RWPE2 (cell line): ENCODE measurements around the gene ECI1.

Experiments
- ATAC-seq: fragments of 200-7000 bp; cut with Tn5 transposase; 3 replicates; pipeline ENCODE4 v1.9.1; 2021; ENCODE audit warnings: low read depth
- DNase-seq: peaks from one replicate; pipeline ENCODE4 v3.0.0-alpha.2; 2020; ENCODE audit warnings: low spot score
- H3K27ac ChIP-seq: fragments of 450-650 bp; 2 replicates; pipeline ENCODE4 v1.5.1; 2017; ENCODE audit warnings: mild to moderate bottlenecking; ENCODE audit not compliant: poor library complexity, severe bottlenecking
- H3K27me3 ChIP-seq: fragments of 250-450 bp; sonication (Bioruptor Pico); 2 replicates; pipeline ENCODE4 v1.5.1; 2021; ENCODE audit warnings: mild to moderate bottlenecking, moderate library complexity; ENCODE audit not compliant: insufficient read depth, poor library complexity, severe bottlenecking
- H3K36me3 ChIP-seq: fragments of 250-450 bp; sonication (Bioruptor Pico); 2 replicates; pipeline ENCODE4 v1.5.1; 2020; ENCODE audit warnings: low read depth, mild to moderate bottlenecking, moderate library complexity
- H3K4me1 ChIP-seq: fragments of 250-450 bp; sonication (Bioruptor Pico); 2 replicates; pipeline ENCODE4 v1.5.1; 2021; ENCODE audit warnings: mild to moderate bottlenecking, moderate library complexity; ENCODE audit not compliant: insufficient read depth, poor library complexity, severe bottlenecking
- H3K4me3 ChIP-seq: fragments of 250-450 bp; sonication (Bioruptor Pico); 2 replicates; pipeline ENCODE4 v1.5.1; 2021; ENCODE audit warnings: mild to moderate bottlenecking, moderate library complexity; ENCODE audit not compliant: severe bottlenecking
- H3K9me3 ChIP-seq: fragments of 250-450 bp; sonication (Bioruptor Pico); 2 replicates; pipeline ENCODE4 v1.5.1; 2021; ENCODE audit warnings: mild to moderate bottlenecking, moderate library complexity; ENCODE audit not compliant: severe bottlenecking
- CTCF ChIP-seq: fragments of 450-650 bp; IDR thresholded peaks from one replicate; pipeline ENCODE4 v1.5.1; 2017; ENCODE audit warnings: mild to moderate bottlenecking, moderate library complexity; ENCODE audit not compliant: poor library complexity, severe bottlenecking

The ECI1 gene

GRCh38 chr16:2297506-2297860 is 46.1 kb upstream of the ECI1 start:
- DNase-seq (no peak), ATAC-seq (no peak)
- TF ChIP-seq CTCF, result no peak
- Histone ChIP-seq H3K27me3 (no peaks in the 10 kb centered on the region), H3K4me3 (no peak overlapping the region), H3K4me1 (no peaks in the 10 kb centered on the region), H3K27ac (no peak overlapping the region), H3K9me3 (no peaks in the 10 kb centered on the region), H3K36me3 (no peaks in the 10 kb centered on the region)

- no peak for TF ChIP-seq CTCF
- Histone ChIP-seq H3K36me3 (no peaks in the 10 kb centered on the region), H3K4me1 (no peaks in the 10 kb centered on the region), H3K9me3 (no peaks in the 10 kb centered on the region), H3K27ac (no peak overlapping the region), H3K27me3 (no peaks in the 10 kb centered on the region), H3K4me3 (no peak overlapping the region)
- ATAC-seq (no peak), DNase-seq (no peak)
Measured at GRCh38 chr16:2296661-2297505, 45.5 kb upstream of the ECI1 start.

GRCh38 chr16:2295056-2295798 is 43.8 kb upstream of the ECI1 start:
- Histone ChIP-seq H3K9me3 (no peaks in the 10 kb centered on the region), H3K27ac (no peak overlapping the region), H3K27me3 (no peaks in the 10 kb centered on the region), H3K4me1 (no peaks in the 10 kb centered on the region), H3K36me3 (no peaks in the 10 kb centered on the region), H3K4me3 (no peak overlapping the region)
- no peak for TF ChIP-seq CTCF
- ATAC-seq (no peak), DNase-seq (peak; percentile 59)

- no peaks in the 10 kb centered on the region for H3K9me3 ChIP-seq
- no peak overlapping the region for H3K27ac ChIP-seq
- ATAC-seq (no peak), DNase-seq (no peak)
- no peak for TF ChIP-seq CTCF
- no peaks in the 10 kb centered on the region for H3K4me1 ChIP-seq
- no peak overlapping the region for H3K4me3 ChIP-seq
- H3K36me3 ChIP-seq, result no peaks in the 10 kb centered on the region
- no peaks in the 10 kb centered on the region for H3K27me3 ChIP-seq
Measured at GRCh38 chr16:2292221-2292620, 40.8 kb upstream of the ECI1 start.

GRCh38 chr16:2289282-2289681 is 37.9 kb upstream of the ECI1 start:
- DNase-seq (no peak), ATAC-seq (no peak)
- no peaks in the 10 kb centered on the region for H3K36me3 ChIP-seq
- TF ChIP-seq CTCF, result no peak
- no peak overlapping the region for H3K27ac ChIP-seq
- no peaks in the 10 kb centered on the region for H3K4me1 ChIP-seq
- no peak overlapping the region for H3K4me3 ChIP-seq
- H3K9me3 ChIP-seq, result no peaks in the 10 kb centered on the region
- no peaks in the 10 kb centered on the region for H3K27me3 ChIP-seq
